HUDEP-2 (cell line): ENCODE measurements around the gene MYRFL.

Source experiments
- DNase-seq, 76 experiments: peaks; one replicate each; lab custom pipeline; 2025; ENCODE audit not compliant: unreplicated experiment in 76 of 76; lab: John Stamatoyannopoulos, UW

Gene MYRFL

DNA sequence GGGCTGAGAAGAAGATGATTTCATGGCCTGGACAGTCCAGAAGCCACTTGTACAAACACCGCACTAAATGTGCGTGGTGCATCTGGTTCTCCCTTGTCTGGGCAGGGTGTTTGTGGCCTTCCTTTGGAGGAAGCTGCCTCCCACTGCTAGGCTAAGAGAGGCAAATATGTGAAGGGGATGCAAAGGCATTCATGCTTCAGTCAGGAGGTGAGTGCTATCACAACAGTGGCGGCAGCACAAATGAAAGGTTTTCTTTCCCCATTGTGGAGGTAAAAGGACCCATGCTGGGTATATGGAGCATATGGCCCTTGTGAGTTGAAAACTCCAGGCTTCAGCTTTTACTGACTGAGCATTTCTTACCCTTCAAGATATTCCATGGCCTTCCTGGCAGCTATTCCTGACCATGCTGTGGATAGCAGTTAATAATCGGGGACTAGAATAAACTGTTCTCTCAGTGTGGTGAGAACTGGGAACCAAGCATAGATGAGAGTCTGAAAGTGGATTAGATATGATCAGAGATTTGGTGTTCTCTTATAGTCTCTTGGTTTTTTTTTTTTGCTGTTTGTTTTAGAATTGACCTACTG lies 69.9 kb downstream of the MYRFL start:
- no peak for DNase-seq

- no peak for DNase-seq
These were observed 71.8 kb downstream of the MYRFL start for GRCh38 chr12:69896653-69897381.

DNA sequence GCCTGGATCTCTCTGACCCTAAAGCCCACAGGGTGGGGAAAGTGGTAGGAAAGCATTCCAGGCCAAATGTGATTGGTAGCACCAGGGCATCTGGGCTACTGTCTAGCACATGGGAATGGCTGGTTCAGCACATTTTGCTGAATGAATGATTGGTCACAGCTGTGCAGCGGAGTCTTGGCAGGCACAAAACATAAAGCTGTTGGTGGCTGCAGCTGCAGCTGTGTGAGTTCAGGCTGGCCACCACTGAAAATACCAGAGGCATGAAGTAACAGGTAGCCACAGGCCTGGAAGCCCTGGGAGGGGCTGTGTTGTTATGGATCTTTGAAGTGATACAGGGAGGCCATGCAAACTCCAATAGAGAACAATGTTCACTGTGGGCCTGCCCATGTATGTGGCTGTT lies 72.7 kb downstream of the MYRFL start:
- DNase-seq = no peak

DNA sequence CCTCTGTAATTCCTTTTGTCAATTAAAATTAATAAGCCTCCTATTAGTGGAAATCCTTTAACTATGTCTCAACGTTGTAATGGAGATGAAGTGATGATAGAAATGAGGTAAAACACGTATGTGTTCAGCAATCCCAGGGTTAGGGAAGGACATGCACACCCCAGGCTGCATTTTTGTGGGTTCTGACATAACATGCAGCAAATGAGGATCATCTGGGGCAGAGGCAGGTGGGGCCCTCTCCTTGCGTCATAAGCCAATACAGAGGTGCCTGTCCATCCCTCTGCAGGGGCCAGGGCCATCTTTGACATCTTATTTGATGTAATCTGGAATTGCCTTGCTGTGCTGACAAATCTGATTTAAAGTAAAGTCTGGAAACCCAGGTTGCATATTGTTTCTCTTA lies 73.2 kb downstream of the MYRFL start:
- DNase-seq = no peak

- DNase-seq = peak in 47 of 76 experiments; percentile 1 to 64 (median 28)
These were observed 75.7 kb downstream of the MYRFL start for GRCh38 chr12:69900720-69901131.

DNA sequence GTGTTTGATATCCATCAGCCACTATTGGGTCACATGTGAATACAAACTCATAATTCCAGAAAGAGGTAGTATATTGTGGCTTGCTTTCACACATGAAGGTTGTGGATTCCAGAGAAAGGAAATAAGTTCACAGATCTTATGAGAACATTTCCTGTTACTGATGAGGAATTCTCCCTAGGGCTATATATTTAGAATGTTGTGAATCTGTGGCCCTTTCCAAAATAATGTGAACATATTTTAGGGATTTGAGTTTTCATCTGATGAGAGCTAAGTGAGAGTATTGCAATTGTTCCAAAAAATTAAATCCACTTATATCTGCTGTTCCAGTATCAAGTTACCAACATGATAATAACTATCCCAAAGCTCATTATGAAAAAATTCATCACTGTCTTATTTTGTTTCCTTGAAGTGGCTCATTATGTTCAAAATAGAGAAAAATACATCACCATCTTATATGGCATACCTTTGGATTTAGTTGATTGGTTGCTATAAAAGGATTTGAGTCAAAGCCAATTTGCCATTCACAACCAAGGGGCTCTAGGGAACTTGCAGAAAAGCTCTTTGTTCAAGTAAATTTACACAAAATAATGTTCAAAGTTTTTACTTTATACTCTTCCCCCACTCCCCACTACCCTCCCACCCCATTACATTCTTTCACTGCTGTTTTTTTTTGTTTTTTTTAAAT lies 76.3 kb downstream of the MYRFL start:
- DNase-seq = no peak

- DNase-seq = no peak
These were observed 78.5 kb downstream of the MYRFL start for GRCh38 chr12:69903548-69903947.

- DNase-seq = no peak
These were observed 79.8 kb downstream of the MYRFL start for GRCh38 chr12:69904777-69905176.

DNA sequence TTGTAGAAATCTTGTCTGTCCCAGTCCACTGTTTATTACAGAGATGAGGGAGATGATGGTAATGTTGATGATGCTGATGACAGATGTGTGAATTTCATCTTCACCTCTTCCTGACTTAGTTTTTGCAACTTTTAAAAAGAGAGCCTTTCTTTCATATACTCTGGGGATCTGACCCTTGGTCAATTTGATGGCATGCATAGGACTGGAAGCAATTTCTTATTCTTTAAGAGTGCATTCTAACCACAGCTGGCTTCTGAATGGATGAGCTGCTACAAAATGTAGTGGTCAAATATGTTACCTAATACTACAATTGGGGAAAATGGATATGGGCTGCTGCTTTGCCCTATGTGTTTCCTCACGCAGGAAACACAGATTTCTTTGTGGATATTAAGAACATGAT lies 80.8 kb downstream of the MYRFL start:
- DNase-seq = no peak

GRCh38 chr12:69906411-69907216 lies 81.6 kb downstream of the MYRFL start:
- DNase-seq = no peak

- DNase-seq = no peak
These were observed 83.2 kb downstream of the MYRFL start for GRCh38 chr12:69908203-69908602.

DNA sequence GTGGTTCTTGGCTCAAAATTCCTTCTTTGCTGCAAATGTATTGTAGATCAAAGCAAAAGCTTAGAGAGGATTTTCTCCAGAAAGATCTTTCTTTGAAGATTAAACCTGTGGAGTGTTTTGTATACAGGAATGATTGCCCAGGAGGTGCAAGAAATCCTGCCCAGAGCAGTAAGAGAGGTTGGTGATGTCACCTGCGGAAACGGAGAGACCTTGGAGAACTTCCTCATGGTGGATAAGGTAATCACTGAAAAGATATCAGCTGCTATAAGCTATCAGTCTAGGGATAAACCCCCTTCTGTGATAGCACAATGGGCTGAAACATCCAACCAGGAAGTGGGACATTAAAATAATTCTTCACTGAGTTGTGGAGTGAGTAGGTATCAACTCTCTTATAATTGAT lies 85.7 kb downstream of the MYRFL start:
- DNase-seq = no peak

GRCh38 chr12:69913526-69913925 lies 88.5 kb downstream of the MYRFL start:
- DNase-seq = no peak

- no peak for DNase-seq
These were observed 90.9 kb downstream of the MYRFL start for GRCh38 chr12:69915964-69916363.

- DNase-seq = no peak
These were observed 91.7 kb downstream of the MYRFL start for GRCh38 chr12:69916544-69917235.

- no peak for DNase-seq
These were observed 93.3 kb downstream of the MYRFL start for GRCh38 chr12:69918287-69918686.

GRCh38 chr12:69919495-69919894 lies 94.5 kb downstream of the MYRFL start:
- no peak for DNase-seq

GRCh38 chr12:69921831-69922230 lies 96.8 kb downstream of the MYRFL start:
- no peak for DNase-seq

DNA sequence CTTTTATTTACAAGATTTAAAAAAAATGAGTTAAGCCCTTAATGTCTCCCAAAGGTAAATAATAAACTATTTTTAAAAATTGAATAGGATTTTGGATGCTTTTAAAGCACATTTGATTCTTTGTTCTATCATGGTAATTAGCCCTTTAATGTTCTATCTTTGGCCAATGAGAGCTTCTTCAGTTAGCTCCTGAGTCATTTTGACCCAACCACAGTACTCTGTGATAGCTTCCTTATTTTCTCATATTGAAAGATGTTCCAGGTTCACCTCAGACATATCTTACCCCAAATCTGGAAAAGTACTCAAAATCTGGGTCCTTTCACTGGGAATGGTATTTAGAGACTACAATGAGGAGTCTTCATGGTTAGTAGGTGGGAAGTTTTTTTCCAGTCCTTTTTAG lies 98.0 kb downstream of the MYRFL start:
- no peak for DNase-seq

- DNase-seq = no peak
These were observed 100.3 kb downstream of the MYRFL start for GRCh38 chr12:69925291-69925690.

GRCh38 chr12:69927164-69927563 lies 102.1 kb downstream of the MYRFL start:
- no peak for DNase-seq
